CD8-positive, alpha-beta memory T cell (primary cell): ENCODE data around the gene CNTN5. TPM values are rescaled to one million over a fixed set of nuclear protein-coding genes. Genes with fewer than 3 reads are reported as not detected.

Experiments used
- CTCF ChIA-PET: fragments of 350-600 bp; sonication (Branson Sonifier 250); formaldehyde crosslinking; loops from one replicate; lab custom pipeline; 2021; ENCODE audit warnings: antibody characterized with exemption; lab: Charles Lee
- POLR2A ChIA-PET: fragments of 350-600 bp; sonication (Branson Sonifier 250); formaldehyde crosslinking; loops from one replicate; lab custom pipeline; 2021; ENCODE audit warnings: antibody characterized with exemption; lab: Charles Lee
- DNase-seq, 5 donors: peaks; one replicate each; pipeline versions ENCODE4 v3.0.0 to v3.0.0-alpha.2; 2020 to 2022; ENCODE audit warnings: mixed read lengths in 1 of 5
- H3K27ac ChIP-seq: one replicate; pipeline ENCODE4 v1.7.0; 2013; ENCODE audit warnings: low read depth, mild to moderate bottlenecking, low read length, moderate library complexity
- H3K27me3 ChIP-seq: 2 replicates; pipeline ENCODE4 v1.7.0; 2013; ENCODE audit warnings: low read length, mild to moderate bottlenecking; ENCODE audit not compliant: insufficient read depth, poor library complexity, severe bottlenecking
- H3K36me3 ChIP-seq: 2 replicates; pipeline ENCODE4 v1.7.0; 2013; ENCODE audit warnings: mild to moderate bottlenecking, low read length, moderate library complexity; ENCODE audit not compliant: insufficient read depth
- H3K4me1 ChIP-seq: 2 replicates; pipeline ENCODE4 v1.7.0; 2013; ENCODE audit warnings: mild to moderate bottlenecking, low read length, moderate library complexity; ENCODE audit not compliant: insufficient read depth
- H3K4me3 ChIP-seq: 2 replicates; pipeline ENCODE4 v1.7.0; 2013; ENCODE audit warnings: mild to moderate bottlenecking, low read length
- H3K9me3 ChIP-seq: 2 replicates; pipeline ENCODE4 v1.7.0; 2013; ENCODE audit warnings: mild to moderate bottlenecking, low read length
- H3K27ac Mint-ChIP-seq, 8 donors: one replicate each; pipeline ENCODE4 v1.8.0; 2020 to 2021; ENCODE audit warnings: mixed read lengths in 8 of 8, mild to moderate bottlenecking in 6 of 8, inconsistent platforms in 3 of 8, moderate library complexity in 3 of 8
- H3K27me3 Mint-ChIP-seq, 2 donors: one replicate each; pipeline ENCODE4 v1.8.0; 2020 to 2021; ENCODE audit warnings: mixed read lengths in 2 of 2, mild to moderate bottlenecking in 1 of 2, moderate library complexity in 1 of 2
- H3K36me3 Mint-ChIP-seq, 3 donors: one replicate each; pipeline ENCODE4 v1.8.0; 2020 to 2021; ENCODE audit warnings: mixed read lengths in 3 of 3, inconsistent platforms in 1 of 3, mild to moderate bottlenecking in 1 of 3
- H3K4me1 Mint-ChIP-seq, 3 donors: one replicate each; pipeline ENCODE4 v1.8.0; 2020 to 2021; ENCODE audit warnings: mixed read lengths in 3 of 3, inconsistent platforms in 1 of 3, mild to moderate bottlenecking in 1 of 3
- H3K4me3 Mint-ChIP-seq, 7 donors: one replicate each; pipeline ENCODE4 v1.8.0; 2020 to 2021; ENCODE audit warnings: mixed read lengths in 7 of 7, mild to moderate bottlenecking in 6 of 7, moderate library complexity in 4 of 7, inconsistent platforms in 2 of 7
- H3K9me3 Mint-ChIP-seq, 5 donors: one replicate each; pipeline ENCODE4 v1.8.0; 2020 to 2022; ENCODE audit warnings: mixed read lengths in 5 of 5, mild to moderate bottlenecking in 3 of 5, moderate library complexity in 2 of 5, inconsistent platforms in 1 of 5
- polyA plus RNA-seq: library from polyadenylated mRNA; unstranded; fragments of 300-500 nt; fragmentation: Illumina TruSeq; gene quantifications from one replicate; pipeline ENCODE4 v1.2.3, GENCODE V29; 2021
- total RNA-seq, 2 experiments: library from RNA; stranded (reverse); gene quantifications; one replicate each; pipeline ENCODE4 v1.2.3, GENCODE V29; 2021

Gene CNTN5
- total and polyA plus RNA-seq, 3 experiments from 2014 or later: not detected

GRCh38 chr11:100354736-100355135, 1334.0 kb downstream of the CNTN5 start:
- Mint-ChIP-seq H3K4me3 (no peak overlapping the region), H3K27ac (no peak overlapping the region), H3K27me3 (no peaks in the 10 kb centered on the region), H3K9me3 (peaks cover 0 to 30% (median 0%) of the 10 kb centered on the region in 5 donors), H3K36me3 (no peaks in the 10 kb centered on the region), H3K4me1 (no peaks in the 10 kb centered on the region)
- Histone ChIP-seq H3K27me3 (no peaks in the 10 kb centered on the region), H3K9me3 (no peaks in the 10 kb centered on the region), H3K27ac (no peak overlapping the region), H3K4me1 (no peaks in the 10 kb centered on the region), H3K36me3 (no peaks in the 10 kb centered on the region), H3K4me3 (no peak overlapping the region)
- no peak for DNase-seq
- ChIA-PET POLR2A (no interaction called here), CTCF (no interaction called here)

- DNase-seq: no peak
- Histone ChIP-seq H3K27ac (no peak overlapping the region), H3K4me1 (no peaks in the 10 kb centered on the region), H3K27me3 (no peaks in the 10 kb centered on the region), H3K9me3 (no peaks in the 10 kb centered on the region), H3K4me3 (no peak overlapping the region), H3K36me3 (no peaks in the 10 kb centered on the region)
- POLR2A ChIA-PET: no interaction called here
- Mint-ChIP-seq H3K4me1 (no peaks in the 10 kb centered on the region), H3K27ac (no peak overlapping the region), H3K27me3 (no peaks in the 10 kb centered on the region), H3K4me3 (no peak overlapping the region), H3K9me3 (peaks cover 0 to 31% (median 2%) of the 10 kb centered on the region in 5 donors), H3K36me3 (no peaks in the 10 kb centered on the region)
- CTCF ChIA-PET: no interaction called here
Measured at GRCh38 chr11:100356035-100356434, 1335.3 kb downstream of the CNTN5 start.

- POLR2A ChIA-PET: no interaction called here
- H3K9me3 Mint-ChIP-seq: peaks cover 10 to 29% (median 12%) of the 10 kb centered on the region in 5 donors
- H3K36me3 Mint-ChIP-seq: no peaks in the 10 kb centered on the region
- Histone ChIP-seq H3K4me1 (no peaks in the 10 kb centered on the region), H3K27me3 (no peaks in the 10 kb centered on the region), H3K36me3 (no peaks in the 10 kb centered on the region), H3K9me3 (no peaks in the 10 kb centered on the region), H3K27ac (no peak overlapping the region), H3K4me3 (no peak overlapping the region)
- H3K27me3 Mint-ChIP-seq: no peaks in the 10 kb centered on the region
- DNase-seq: no peak
- H3K4me3 Mint-ChIP-seq: no peak overlapping the region
- CTCF ChIA-PET: no interaction called here
- no peaks in the 10 kb centered on the region for H3K4me1 Mint-ChIP-seq
- no peak overlapping the region for H3K27ac Mint-ChIP-seq
Measured at GRCh38 chr11:100359281-100359680, 1338.5 kb downstream of the CNTN5 start.

GRCh38 chr11:100367892-100368291, 1347.1 kb downstream of the CNTN5 start:
- no peak overlapping the region for H3K27ac Mint-ChIP-seq
- Histone ChIP-seq H3K27ac (no peak overlapping the region), H3K4me3 (no peak overlapping the region), H3K36me3 (no peaks in the 10 kb centered on the region), H3K27me3 (no peaks in the 10 kb centered on the region), H3K4me1 (no peaks in the 10 kb centered on the region), H3K9me3 (no peaks in the 10 kb centered on the region)
- H3K36me3 Mint-ChIP-seq: no peaks in the 10 kb centered on the region
- POLR2A ChIA-PET: no interaction called here
- no peaks in the 10 kb centered on the region for H3K27me3 Mint-ChIP-seq
- H3K9me3 Mint-ChIP-seq: peaks cover 13 to 23% (median 18%) of the 10 kb centered on the region in 5 donors
- CTCF ChIA-PET: no interaction called here
- H3K4me3 Mint-ChIP-seq: no peak overlapping the region
- no peaks in the 10 kb centered on the region for H3K4me1 Mint-ChIP-seq
- DNase-seq: no peak

GRCh38 chr11:100383357-100383865, 1362.7 kb downstream of the CNTN5 start:
- no peaks in the 10 kb centered on the region for H3K4me1 Mint-ChIP-seq

GRCh38 chr11:100396266-100396665, 1375.5 kb downstream of the CNTN5 start:
- ChIA-PET POLR2A (no interaction called here), CTCF (no interaction called here)
- Mint-ChIP-seq H3K9me3 (peaks cover 0 to 16% (median 8%) of the 10 kb centered on the region in 5 donors), H3K27ac (no peak overlapping the region), H3K4me1 (no peaks in the 10 kb centered on the region), H3K36me3 (no peaks in the 10 kb centered on the region), H3K27me3 (no peaks in the 10 kb centered on the region), H3K4me3 (no peak overlapping the region)
- H3K27me3 ChIP-seq: no peaks in the 10 kb centered on the region
- H3K4me3 ChIP-seq: no peak overlapping the region
- no peak for DNase-seq
- H3K9me3 ChIP-seq: no peaks in the 10 kb centered on the region
- H3K27ac ChIP-seq: no peak overlapping the region
- H3K4me1 ChIP-seq: no peaks in the 10 kb centered on the region
- no peaks in the 10 kb centered on the region for H3K36me3 ChIP-seq

More at GRCh38 chr11:100383357-100383865, 1362.7 kb downstream of the CNTN5 start:
- no peak overlapping the region for H3K27ac ChIP-seq
- Mint-ChIP-seq H3K36me3 (no peaks in the 10 kb centered on the region), H3K4me3 (no peak overlapping the region), H3K27me3 (no peaks in the 10 kb centered on the region), H3K27ac (no peak overlapping the region), H3K9me3 (peaks cover 6 to 21% (median 13%) of the 10 kb centered on the region in 5 donors)
- H3K9me3 ChIP-seq: no peaks in the 10 kb centered on the region
- H3K36me3 ChIP-seq: no peaks in the 10 kb centered on the region
- H3K4me1 ChIP-seq: no peaks in the 10 kb centered on the region
- no peaks in the 10 kb centered on the region for H3K27me3 ChIP-seq
- no peak for DNase-seq
- CTCF ChIA-PET: no interaction called here
- no peak overlapping the region for H3K4me3 ChIP-seq
- POLR2A ChIA-PET: no interaction called here

GRCh38 chr11:100397401-100397800, 1376.7 kb downstream of the CNTN5 start:
- H3K4me3 ChIP-seq: no peak overlapping the region
- no peaks in the 10 kb centered on the region for H3K27me3 ChIP-seq
- no peak for DNase-seq
- H3K9me3 Mint-ChIP-seq: peaks cover 0 to 17% (median 4%) of the 10 kb centered on the region in 5 donors
- H3K36me3 ChIP-seq: no peaks in the 10 kb centered on the region
- no peak overlapping the region for H3K27ac ChIP-seq
- H3K4me1 Mint-ChIP-seq: no peaks in the 10 kb centered on the region
- no peak overlapping the region for H3K27ac Mint-ChIP-seq
- POLR2A ChIA-PET: no interaction called here
- CTCF ChIA-PET: no interaction called here
- no peaks in the 10 kb centered on the region for H3K4me1 ChIP-seq
- no peaks in the 10 kb centered on the region for H3K27me3 Mint-ChIP-seq
- no peaks in the 10 kb centered on the region for H3K36me3 Mint-ChIP-seq
- H3K9me3 ChIP-seq: no peaks in the 10 kb centered on the region
- H3K4me3 Mint-ChIP-seq: no peak overlapping the region

GRCh38 chr11:100403816-100404215, 1383.1 kb downstream of the CNTN5 start:
- Mint-ChIP-seq H3K27me3 (no peaks in the 10 kb centered on the region), H3K9me3 (peaks cover 8 to 37% (median 12%) of the 10 kb centered on the region in 5 donors), H3K4me1 (no peaks in the 10 kb centered on the region), H3K4me3 (no peak overlapping the region), H3K36me3 (peaks cover 0 to 1% (median 0%) of the 10 kb centered on the region in 3 donors), H3K27ac (no peak overlapping the region)
- no peaks in the 10 kb centered on the region for H3K4me1 ChIP-seq
- H3K9me3 ChIP-seq: no peaks in the 10 kb centered on the region
- no peak for DNase-seq
- H3K27me3 ChIP-seq: no peaks in the 10 kb centered on the region
- ChIA-PET CTCF (no interaction called here), POLR2A (no interaction called here)
- no peak overlapping the region for H3K4me3 ChIP-seq
- no peaks in the 10 kb centered on the region for H3K36me3 ChIP-seq
- no peak overlapping the region for H3K27ac ChIP-seq
